Activated naive CD8-positive, alpha-beta T cell treated with anti-CD3 and anti-CD28 coated beads for 36 hours (primary cell): ENCODE measurements around the gene HIGD1B. TPM values are rescaled to one million over a fixed set of nuclear protein-coding genes. Genes with fewer than 3 reads are reported as not detected.
A peak's percentile ranks its signal among the peaks of the same experiment; 100 is the strongest.

Experiments
- DNase-seq: peaks from one replicate; pipeline ENCODE4 v3.0.0; 2021
- H3K27ac Mint-ChIP-seq: one replicate; pipeline ENCODE4 v1.8.0; 2022; ENCODE audit warnings: mild to moderate bottlenecking, moderate library complexity, mixed read lengths
- H3K27me3 Mint-ChIP-seq: one replicate; pipeline ENCODE4 v1.8.0; 2022; ENCODE audit warnings: mild to moderate bottlenecking, mixed read lengths
- H3K36me3 Mint-ChIP-seq: one replicate; pipeline ENCODE4 v1.8.0; 2021; ENCODE audit warnings: mild to moderate bottlenecking, mixed read lengths
- H3K4me1 Mint-ChIP-seq: one replicate; pipeline ENCODE4 v1.8.0; 2021; ENCODE audit warnings: mixed read lengths
- H3K4me3 Mint-ChIP-seq: one replicate; pipeline ENCODE4 v1.8.0; 2022; ENCODE audit warnings: mild to moderate bottlenecking, moderate library complexity, mixed read lengths
- H3K9me3 Mint-ChIP-seq: one replicate; pipeline ENCODE4 v1.8.0; 2022; ENCODE audit warnings: mixed read lengths
- total RNA-seq, 2 experiments: library from RNA; stranded (reverse); gene quantifications; one replicate each; pipeline ENCODE4 v1.2.3, GENCODE V29; 2021

The HIGD1B gene
- total RNA-seq, 2 experiments from 2014 or later, result not detected

DNA sequence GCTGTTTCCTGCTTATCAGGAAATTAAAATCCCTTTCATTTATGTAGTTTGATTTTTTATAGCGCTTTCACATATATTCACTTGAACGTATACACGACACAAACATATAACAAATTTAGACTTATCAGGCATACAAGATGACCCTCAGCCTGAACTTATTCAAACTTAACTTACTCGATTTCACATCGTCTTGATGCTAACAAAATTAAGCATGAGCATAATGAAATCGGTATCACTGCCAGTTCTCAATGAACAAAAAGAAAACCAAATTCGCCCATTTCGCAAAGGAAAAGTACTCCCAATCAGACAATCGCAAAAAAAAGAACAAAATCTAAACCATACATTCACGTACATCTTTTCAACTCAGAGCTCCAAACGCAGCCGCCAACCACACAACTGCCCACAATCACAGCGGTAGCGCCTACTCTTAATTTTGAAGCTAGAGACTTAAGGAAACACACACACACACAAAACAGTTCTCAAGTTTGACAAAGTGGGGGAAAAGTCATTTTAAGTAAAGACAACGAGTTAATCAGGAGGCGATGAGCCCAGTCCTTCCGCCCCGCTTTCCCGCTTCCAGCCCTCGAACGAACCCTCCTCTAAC lies 18.7 kb upstream of the HIGD1B start:
- H3K9me3 Mint-ChIP-seq, result no peaks in the 10 kb centered on the region
- no peaks in the 10 kb centered on the region for H3K36me3 Mint-ChIP-seq
- H3K4me1 Mint-ChIP-seq, result peaks cover 11% of the 10 kb centered on the region
- H3K27me3 Mint-ChIP-seq, result peaks cover 71% of the 10 kb centered on the region
- peak overlapping the region; percentile 76 for H3K4me3 Mint-ChIP-seq
- H3K27ac Mint-ChIP-seq, result no peak overlapping the region
- DNase-seq, result peak; percentile 9

GRCh38 chr17:44829523-44830358 lies 17.9 kb upstream of the HIGD1B start, which contains the start of gene GJC1:
GJC1 (minus strand) TSS chr17:44830287; CDS start chr17:44805817, 24,470 bp downstream.
- Mint-ChIP-seq H3K36me3 (no peaks in the 10 kb centered on the region), H3K27ac (peak within 1 kb of the TSS; percentile 48), H3K27me3 (peaks cover 68% of the 10 kb centered on the region), H3K4me1 (peaks cover 11% of the 10 kb centered on the region), H3K4me3 (peak within 1 kb of the TSS; percentile 76), H3K9me3 (no peaks in the 10 kb centered on the region)
- peak; percentile 46 for DNase-seq

DNA sequence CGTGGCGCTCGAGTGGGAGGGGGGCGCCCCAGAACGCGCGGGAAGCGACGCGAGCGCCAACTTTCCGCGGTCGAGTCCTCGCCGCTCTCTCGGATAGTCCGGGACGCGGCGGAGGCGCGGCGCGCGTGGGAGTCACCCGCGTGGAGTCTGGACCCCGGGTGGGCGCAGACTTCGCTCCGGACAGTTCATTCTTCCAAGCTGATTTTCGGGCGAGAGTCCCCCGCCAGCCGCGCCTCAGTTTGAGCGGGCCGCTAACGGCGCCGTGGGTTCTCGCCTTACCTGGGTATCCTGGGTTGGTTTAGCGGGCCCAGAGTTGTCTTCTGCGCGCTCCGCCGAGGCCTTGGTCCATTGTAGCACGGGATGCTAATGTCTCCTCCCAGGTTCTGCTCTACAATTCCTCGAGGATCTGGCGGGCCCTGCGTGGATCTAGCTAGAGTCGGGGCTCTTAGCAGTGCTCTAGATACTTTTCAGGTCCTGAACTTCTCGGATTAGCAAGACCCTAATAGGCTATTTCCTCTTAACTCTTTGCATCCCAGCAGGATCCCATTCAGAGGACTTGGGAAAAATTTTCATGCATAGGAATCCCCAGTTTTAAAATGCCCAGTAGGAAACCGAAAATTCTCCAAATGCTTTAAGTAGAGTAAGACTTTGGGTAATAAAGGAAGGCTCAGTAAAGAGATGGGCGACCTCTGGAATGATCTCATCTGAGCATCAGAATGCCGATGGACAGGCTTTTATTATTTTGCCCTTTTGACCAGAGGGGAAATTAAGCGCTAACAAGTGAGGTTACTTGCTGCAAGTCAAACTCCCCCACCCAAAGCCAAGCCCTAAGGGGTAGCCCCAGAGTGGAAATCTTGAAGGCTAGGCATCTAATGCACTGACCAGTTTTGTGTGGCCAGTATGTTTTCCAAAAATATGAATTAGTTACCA lies 17.1 kb upstream of the HIGD1B start:
- H3K36me3 Mint-ChIP-seq, result no peaks in the 10 kb centered on the region
- H3K27me3 Mint-ChIP-seq, result peaks cover 72% of the 10 kb centered on the region
- DNase-seq, result no peak
- H3K4me1 Mint-ChIP-seq, result peaks cover 11% of the 10 kb centered on the region
- H3K9me3 Mint-ChIP-seq, result no peaks in the 10 kb centered on the region
- H3K4me3 Mint-ChIP-seq, result peak overlapping the region; percentile 65
- peak overlapping the region; percentile 48 for H3K27ac Mint-ChIP-seq

- Mint-ChIP-seq H3K27me3 (peaks cover 65% of the 10 kb centered on the region), H3K4me3 (no peak overlapping the region), H3K36me3 (no peaks in the 10 kb centered on the region), H3K9me3 (no peaks in the 10 kb centered on the region), H3K27ac (no peak overlapping the region), H3K4me1 (peaks cover 11% of the 10 kb centered on the region)
- DNase-seq, result no peak
These were observed 16.3 kb upstream of the HIGD1B start for GRCh38 chr17:44831371-44831770.

DNA sequence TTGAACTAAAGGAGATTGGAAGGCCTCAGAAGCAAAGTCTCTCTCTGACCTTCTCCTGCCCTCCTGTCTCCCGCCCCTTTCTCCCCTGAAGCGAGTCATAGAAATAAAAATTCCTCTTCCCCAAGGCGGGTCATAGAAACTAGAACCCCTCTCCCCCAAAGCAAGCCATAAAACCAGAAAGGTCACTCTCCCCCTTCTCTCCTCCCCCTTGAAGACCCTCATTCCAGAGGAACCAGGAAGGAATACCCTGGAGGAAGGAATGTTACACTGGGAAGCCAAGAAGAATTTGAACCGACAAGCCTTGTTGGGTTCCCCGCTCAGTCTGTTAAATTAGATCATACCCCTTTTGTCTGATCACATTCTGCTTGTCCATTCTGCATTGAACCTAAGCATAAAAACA lies 14.9 kb upstream of the HIGD1B start:
- no peak for DNase-seq
- H3K4me1 Mint-ChIP-seq, result peaks cover 9% of the 10 kb centered on the region
- H3K27ac Mint-ChIP-seq, result no peak overlapping the region
- H3K36me3 Mint-ChIP-seq, result no peaks in the 10 kb centered on the region
- H3K27me3 Mint-ChIP-seq, result peaks cover 52% of the 10 kb centered on the region
- H3K4me3 Mint-ChIP-seq, result no peak overlapping the region
- H3K9me3 Mint-ChIP-seq, result no peaks in the 10 kb centered on the region

- DNase-seq, result no peak
- Mint-ChIP-seq H3K27me3 (peaks cover 17% of the 10 kb centered on the region), H3K9me3 (no peaks in the 10 kb centered on the region), H3K36me3 (no peaks in the 10 kb centered on the region), H3K27ac (no peak overlapping the region), H3K4me1 (peaks cover 11% of the 10 kb centered on the region), H3K4me3 (no peak overlapping the region)
These were observed 10.5 kb upstream of the HIGD1B start for GRCh38 chr17:44837196-44837595.

- H3K4me1 Mint-ChIP-seq, result peaks cover 11% of the 10 kb centered on the region
- H3K27ac Mint-ChIP-seq, result no peak overlapping the region
- H3K36me3 Mint-ChIP-seq, result no peaks in the 10 kb centered on the region
- peaks cover 3% of the 10 kb centered on the region for H3K27me3 Mint-ChIP-seq
- no peaks in the 10 kb centered on the region for H3K9me3 Mint-ChIP-seq
- no peak for DNase-seq
- H3K4me3 Mint-ChIP-seq, result no peak overlapping the region
These were observed 7.4 kb upstream of the HIGD1B start for GRCh38 chr17:44840274-44840673.

DNA sequence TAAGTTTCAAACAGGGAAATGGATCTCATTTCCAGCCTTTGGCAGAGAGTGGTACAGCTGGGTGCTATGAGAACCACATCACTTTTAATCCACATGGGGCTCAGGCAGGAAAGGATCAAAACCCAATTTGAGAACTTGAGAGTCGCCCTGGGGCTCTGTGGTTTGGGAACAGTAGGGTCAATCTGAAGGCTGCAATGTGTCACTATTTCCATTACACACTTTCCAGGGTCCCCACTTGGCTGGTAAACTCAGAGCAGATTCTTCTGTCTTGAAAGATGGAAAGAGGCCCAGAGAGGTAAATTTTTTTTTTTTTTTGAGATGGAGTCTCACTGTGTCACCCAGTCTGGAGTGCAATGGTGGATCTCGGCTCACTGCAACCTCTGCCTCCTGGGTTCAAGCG lies 6.7 kb upstream of the HIGD1B start:
- H3K27me3 Mint-ChIP-seq, result no peaks in the 10 kb centered on the region

GRCh38 chr17:44842748-44843147 lies 4.9 kb upstream of the HIGD1B start:
- no peaks in the 10 kb centered on the region for H3K9me3 Mint-ChIP-seq
- peaks cover 11% of the 10 kb centered on the region for H3K4me1 Mint-ChIP-seq
- no peak overlapping the region for H3K4me3 Mint-ChIP-seq
- no peak for DNase-seq
- H3K36me3 Mint-ChIP-seq, result no peaks in the 10 kb centered on the region
- H3K27ac Mint-ChIP-seq, result no peak overlapping the region
- no peaks in the 10 kb centered on the region for H3K27me3 Mint-ChIP-seq

More for the DNA sequence above, 6.7 kb upstream of the HIGD1B start:
- Mint-ChIP-seq H3K9me3 (no peaks in the 10 kb centered on the region), H3K4me3 (no peak overlapping the region), H3K27ac (peak overlapping the region; percentile 48), H3K4me1 (peaks cover 11% of the 10 kb centered on the region), H3K36me3 (no peaks in the 10 kb centered on the region)
- DNase-seq, result peak; percentile 31

GRCh38 chr17:44844390-44844830 lies 3.3 kb upstream of the HIGD1B start:
- Mint-ChIP-seq H3K27ac (no peak overlapping the region), H3K4me3 (no peak overlapping the region), H3K36me3 (no peaks in the 10 kb centered on the region), H3K27me3 (no peaks in the 10 kb centered on the region), H3K4me1 (peaks cover 11% of the 10 kb centered on the region), H3K9me3 (no peaks in the 10 kb centered on the region)
- no peak for DNase-seq

GRCh38 chr17:44846206-44846605 lies 1.5 kb upstream of the HIGD1B start:
- Mint-ChIP-seq H3K9me3 (no peaks in the 10 kb centered on the region), H3K27me3 (no peaks in the 10 kb centered on the region), H3K4me3 (no peak overlapping the region), H3K36me3 (peaks cover 2% of the 10 kb centered on the region), H3K4me1 (peaks cover 3% of the 10 kb centered on the region), H3K27ac (no peak overlapping the region)
- DNase-seq, result no peak

DNA sequence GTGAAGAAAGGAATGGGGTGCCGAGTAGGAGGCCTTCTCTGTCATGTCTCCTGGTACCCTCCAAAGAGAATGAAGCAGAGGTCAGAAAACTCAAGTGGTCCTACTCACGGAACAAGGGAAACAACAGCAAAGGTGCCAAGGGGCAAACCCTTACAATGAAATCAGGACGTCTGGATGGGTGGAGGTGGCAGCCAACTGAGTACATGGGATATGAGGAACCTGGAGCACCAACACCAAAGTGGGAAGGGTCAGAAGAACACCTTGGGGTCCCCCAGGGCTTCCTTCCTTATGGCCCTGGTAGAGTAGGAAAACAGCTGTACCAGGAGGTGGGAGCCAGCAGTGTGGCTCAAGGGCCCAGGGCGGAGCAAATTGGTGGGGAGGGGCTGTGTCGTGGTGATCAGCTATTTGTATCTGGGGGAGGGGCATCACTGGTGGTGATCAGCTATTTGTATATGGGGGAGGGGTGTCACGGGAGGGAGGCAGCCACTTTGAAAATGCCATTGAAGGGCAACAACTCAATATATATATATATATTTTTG lies 643 bp downstream of the HIGD1B start:
- Mint-ChIP-seq H3K4me1 (no peaks in the 10 kb centered on the region), H3K27ac (no peak overlapping the region), H3K4me3 (no peak overlapping the region), H3K36me3 (peaks cover 5% of the 10 kb centered on the region), H3K9me3 (no peaks in the 10 kb centered on the region), H3K27me3 (no peaks in the 10 kb centered on the region)
- DNase-seq, result no peak

- Mint-ChIP-seq H3K4me1 (no peaks in the 10 kb centered on the region), H3K9me3 (no peaks in the 10 kb centered on the region), H3K36me3 (peaks cover 8% of the 10 kb centered on the region), H3K27me3 (no peaks in the 10 kb centered on the region), H3K27ac (no peak overlapping the region), H3K4me3 (no peak overlapping the region)
- DNase-seq, result no peak
These were observed 1.3 kb downstream of the HIGD1B start for GRCh38 chr17:44848961-44849489.

DNA sequence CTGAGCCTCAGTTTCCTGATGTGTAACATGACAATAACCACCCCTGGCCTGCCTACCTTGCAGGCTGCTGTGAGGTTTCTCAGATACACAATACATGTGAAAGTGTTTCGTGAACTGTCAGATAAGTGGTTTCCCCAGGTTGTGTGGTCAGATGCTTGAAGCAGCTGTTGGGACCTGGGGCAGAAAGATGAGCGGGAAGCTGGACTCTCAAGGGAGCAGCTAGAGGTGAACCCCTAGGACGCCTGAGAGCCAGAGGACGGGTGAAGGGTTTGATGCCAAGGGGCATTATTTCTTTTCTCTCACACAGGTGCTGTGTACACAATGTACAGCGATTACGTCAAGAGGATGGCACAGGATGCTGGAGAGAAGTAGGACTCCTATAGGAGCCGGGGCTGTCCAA lies 2.3 kb downstream of the HIGD1B start:
- H3K36me3 Mint-ChIP-seq, result peaks cover 15% of the 10 kb centered on the region
- H3K9me3 Mint-ChIP-seq, result no peaks in the 10 kb centered on the region
- no peak for DNase-seq
- no peak overlapping the region for H3K4me3 Mint-ChIP-seq
- H3K4me1 Mint-ChIP-seq, result no peaks in the 10 kb centered on the region
- no peak overlapping the region for H3K27ac Mint-ChIP-seq
- H3K27me3 Mint-ChIP-seq, result no peaks in the 10 kb centered on the region
